Gastroesophageal sphincter (tissue), 4 donors: Measurements from ENCODE around the gene LGMN. TPM values are rescaled to one million over a fixed set of nuclear protein-coding genes. Genes with fewer than 3 reads are reported as not detected.

ENCODE experiments used
- ATAC-seq: fragments of 150-250 bp; one replicate; pipeline ENCODE4 v1.9.1; 2016; ENCODE audit warnings: mild to moderate bottlenecking, moderate library complexity
- H3K27ac ChIP-seq, 4 donors: fragments of 200-600 bp; sonication (generic) in 3 of 4; 1 replicate in 3 of 4; 2 replicates in 1 of 4; pipeline ENCODE4 v1.5.1; 2016 to 2019
- H3K27me3 ChIP-seq: fragments of 200-600 bp; sonication (generic); one replicate; pipeline ENCODE4 v1.5.1; 2019
- H3K36me3 ChIP-seq, 2 donors: fragments of 200-600 bp; sonication (generic); one replicate each; pipeline ENCODE4 v1.5.1; 2019; ENCODE audit warnings: control low read depth in 1 of 2
- H3K4me1 ChIP-seq, 3 donors: fragments of 200-600 bp; sonication (generic); 1 replicate in 2 of 3; 2 replicates in 1 of 3; pipeline ENCODE4 v1.5.1; 2016 to 2019; ENCODE audit warnings: control low read depth in 2 of 3
- H3K4me3 ChIP-seq, 2 donors: fragments of 200-600 bp; sonication (generic); one replicate each; pipeline ENCODE4 v1.5.1; 2019; ENCODE audit warnings: mild to moderate bottlenecking in 1 of 2, moderate library complexity in 1 of 2
- H3K9me3 ChIP-seq, 3 donors: fragments of 200-600 bp; sonication (generic); one replicate each; pipeline ENCODE4 v1.5.1; 2017 to 2019; ENCODE audit warnings: control low read depth in 2 of 3
- CTCF ChIP-seq, 4 experiments: fragments of 200-600 bp in 2 of 4; fragments of 450-650 bp in 2 of 4; sonication (generic) in 1 of 4; IDR thresholded peaks; one replicate each; pipeline ENCODE4 v1.5.1; 2017 to 2019; ENCODE audit warnings: antibody characterized with exemption in 4 of 4, mild to moderate bottlenecking in 2 of 4, moderate library complexity in 2 of 4
- EP300 ChIP-seq: sonication (generic); formaldehyde crosslinking; IDR thresholded peaks from one replicate; pipeline ENCODE4 v1.6.1; 2017; ENCODE audit warnings: antibody characterized with exemption, mild to moderate bottlenecking
- POLR2A ChIP-seq, 2 donors: fragments of 450-650 bp; IDR thresholded peaks; one replicate each; pipeline ENCODE4 v1.6.1; 2017; ENCODE audit warnings: antibody characterized with exemption in 2 of 2, mild to moderate bottlenecking in 2 of 2, moderate library complexity in 1 of 2
- POLR2AphosphoS5 ChIP-seq: sonication (generic); formaldehyde crosslinking; IDR thresholded peaks from one replicate; pipeline ENCODE4 v1.6.1; 2017; ENCODE audit warnings: antibody characterized with exemption
- WGBS, 2 donors: methylation state at CpG; one replicate each; pipeline ENCODE4 v1.1.5; 2018; ENCODE audit warnings: low coverage in 1 of 2; 5-methylcytosine and 5-hydroxymethylcytosine counted together
- total RNA-seq, 4 donors: library from RNA; depleted of rRNA; stranded (reverse); fragments of >200 nt; gene quantifications; one replicate each; pipeline ENCODE4 v1.1.0, GENCODE V29; 2016

The LGMN gene
- total RNA-seq, 4 donors from 2014 or later, result 38.1 to 132 (median 91.6) TPM

GRCh38 chr14:92686411-92686899 lies 62.0 kb downstream of the LGMN start:
- TF ChIP-seq CTCF (IDR thresholded peaks at IDR 0.05), result no peak
- TF ChIP-seq POLR2A (IDR thresholded peaks at IDR 0.05), result no peak
- TF ChIP-seq POLR2AphosphoS5, result no peak
- TF ChIP-seq EP300, result no peak
- no peaks in the 10 kb centered on the region for H3K9me3 ChIP-seq
- peak overlapping the region in 3 of 4 donors; percentile 51 to 76 (median 73) for H3K27ac ChIP-seq
- peaks cover 0 to 29% (median 7%) of the 10 kb centered on the region in 3 donors for H3K4me1 ChIP-seq
- WGBS, 2 donors, result no CpG with 5 or more reads among the region's 9 CpGs
- no peaks in the 10 kb centered on the region for H3K27me3 ChIP-seq
- ATAC-seq, result no peak
- peaks cover 0 to 45% of the 10 kb centered on the region in 2 donors for H3K36me3 ChIP-seq
- H3K4me3 ChIP-seq, result peak overlapping the region in 1 of 2 donors; percentile 55

- Histone ChIP-seq H3K27me3 (no peaks in the 10 kb centered on the region), H3K27ac (peak overlapping the region in 3 of 4 donors; percentile 51 to 76 (median 73)), H3K4me1 (peaks cover 0 to 35% (median 7%) of the 10 kb centered on the region in 3 donors), H3K9me3 (no peaks in the 10 kb centered on the region), H3K36me3 (peaks cover 0 to 45% of the 10 kb centered on the region in 2 donors), H3K4me3 (no peak overlapping the region)
- ATAC-seq, result no peak
- no peak for TF ChIP-seq EP300
- TF ChIP-seq CTCF (IDR thresholded peaks at IDR 0.05), result no peak
- TF ChIP-seq POLR2A (IDR thresholded peaks at IDR 0.05), result no peak
- TF ChIP-seq POLR2AphosphoS5, result no peak
- WGBS, 2 donors, result 100% methylated on average over 1 of the region's 4 CpGs
Measured at GRCh38 chr14:92685784-92686355, 62.6 kb downstream of the LGMN start.

DNA sequence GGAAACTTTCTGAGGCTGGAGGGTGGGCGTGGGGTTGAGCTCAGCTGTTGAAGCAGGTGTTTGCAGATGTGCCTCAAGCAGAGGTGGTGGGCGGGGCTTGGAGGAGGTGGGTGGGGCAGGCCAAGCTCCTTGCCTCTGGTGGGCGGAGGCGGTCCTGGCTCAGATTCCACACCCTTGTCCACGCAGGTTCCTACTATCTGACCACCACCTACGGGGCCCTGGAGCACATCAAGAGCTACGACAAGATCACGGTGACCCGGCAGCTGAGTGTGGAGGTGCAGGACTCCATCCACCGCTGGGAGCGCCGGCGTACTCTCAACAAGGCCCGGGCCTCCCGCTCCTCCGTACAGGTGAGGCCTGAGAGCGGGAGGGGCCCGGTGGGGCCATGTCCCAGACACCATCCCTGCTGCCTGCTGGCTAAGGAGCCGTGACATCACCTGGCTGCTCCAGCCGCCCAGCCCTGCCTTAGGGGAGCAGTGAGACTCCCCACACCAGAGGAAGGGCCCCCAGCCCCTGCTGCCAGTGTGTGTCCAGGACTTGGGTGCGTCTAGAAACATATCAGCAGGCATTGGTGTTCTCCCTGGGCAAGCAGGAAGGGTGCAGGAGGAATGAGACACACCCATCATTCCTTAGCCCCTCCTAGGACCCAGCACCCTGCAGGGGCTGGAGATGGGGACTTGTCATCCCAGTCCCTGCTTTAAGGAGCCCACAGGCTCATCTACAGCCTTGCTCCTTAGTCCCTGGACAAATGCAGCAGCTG lies 63.4 kb downstream of the LGMN start:
- Histone ChIP-seq H3K4me1 (peaks cover 0 to 38% (median 7%) of the 10 kb centered on the region in 3 donors), H3K27ac (no peak overlapping the region), H3K27me3 (no peaks in the 10 kb centered on the region), H3K9me3 (no peaks in the 10 kb centered on the region), H3K4me3 (no peak overlapping the region), H3K36me3 (peaks cover 0 to 47% of the 10 kb centered on the region in 2 donors)
- no peak for TF ChIP-seq POLR2A (IDR thresholded peaks at IDR 0.05)
- TF ChIP-seq POLR2AphosphoS5, result no peak
- TF ChIP-seq EP300, result no peak
- no peak for TF ChIP-seq CTCF (IDR thresholded peaks at IDR 0.05)
- no CpG with 5 or more reads among the region's 21 CpGs for WGBS, 2 donors
- no peak for ATAC-seq

GRCh38 chr14:92683041-92683440 lies 65.4 kb downstream of the LGMN start:
- H3K27me3 ChIP-seq, result no peaks in the 10 kb centered on the region
- H3K36me3 ChIP-seq, result peaks cover 0 to 66% of the 10 kb centered on the region in 2 donors
- TF ChIP-seq CTCF (IDR thresholded peaks at IDR 0.05) (no peak), POLR2AphosphoS5 (no peak), POLR2A (IDR thresholded peaks at IDR 0.05) (no peak), EP300 (no peak)
- H3K4me1 ChIP-seq, result peaks cover 0 to 35% (median 7%) of the 10 kb centered on the region in 3 donors
- no peaks in the 10 kb centered on the region for H3K9me3 ChIP-seq
- H3K4me3 ChIP-seq, result no peak overlapping the region
- no peak for ATAC-seq
- 87 to 92% methylated on average over 4 to 8 of the region's 8 CpGs for WGBS, 2 donors
- no peak overlapping the region for H3K27ac ChIP-seq
